ENCODE results near the gene SLF2.

DNA sequence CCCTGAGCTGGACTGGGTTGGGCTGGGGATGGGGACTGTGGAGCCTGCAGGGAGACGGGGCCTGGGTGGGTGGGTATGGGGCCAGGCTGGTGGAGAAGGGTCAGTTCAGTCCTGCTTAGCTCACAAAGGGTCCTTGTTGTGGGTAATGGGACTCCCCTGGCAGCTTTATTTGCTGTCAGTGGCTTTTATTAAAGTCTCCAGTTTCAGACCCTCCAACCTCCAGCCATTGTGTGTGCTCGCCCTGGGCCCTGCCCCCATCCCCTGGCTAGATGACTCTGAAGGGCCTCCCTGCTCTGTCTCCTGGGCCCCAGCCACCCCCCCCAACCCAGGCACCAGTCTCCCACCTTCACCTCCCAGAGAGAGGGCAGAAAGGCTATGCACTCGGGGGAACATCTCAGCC lies 44.4 kb upstream of the SLF2 start:
- TF ChIP-seq, protein P1, sequence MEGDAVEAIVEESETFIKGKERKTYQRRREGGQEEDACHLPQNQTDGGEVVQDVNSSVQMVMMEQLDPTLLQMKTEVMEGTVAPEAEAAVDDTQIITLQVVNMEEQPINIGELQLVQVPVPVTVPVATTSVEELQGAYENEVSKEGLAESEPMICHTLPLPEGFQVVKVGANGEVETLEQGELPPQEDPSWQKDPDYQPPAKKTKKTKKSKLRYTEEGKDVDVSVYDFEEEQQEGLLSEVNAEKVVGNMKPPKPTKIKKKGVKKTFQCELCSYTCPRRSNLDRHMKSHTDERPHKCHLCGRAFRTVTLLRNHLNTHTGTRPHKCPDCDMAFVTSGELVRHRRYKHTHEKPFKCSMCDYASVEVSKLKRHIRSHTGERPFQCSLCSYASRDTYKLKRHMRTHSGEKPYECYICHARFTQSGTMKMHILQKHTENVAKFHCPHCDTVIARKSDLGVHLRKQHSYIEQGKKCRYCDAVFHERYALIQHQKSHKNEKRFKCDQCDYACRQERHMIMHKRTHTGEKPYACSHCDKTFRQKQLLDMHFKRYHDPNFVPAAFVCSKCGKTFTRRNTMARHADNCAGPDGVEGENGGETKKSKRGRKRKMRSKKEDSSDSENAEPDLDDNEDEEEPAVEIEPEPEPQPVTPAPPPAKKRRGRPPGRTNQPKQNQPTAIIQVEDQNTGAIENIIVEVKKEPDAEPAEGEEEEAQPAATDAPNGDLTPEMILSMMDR (IDR thresholded peaks at IDR 0.05), result no peak
- TF ChIP-seq POLR2A (IDR thresholded peaks at IDR 0.05), result no peak

All from prostate gland (tissue), 2 donors.